Measurements from ENCODE around the gene LRP5.

DNA sequence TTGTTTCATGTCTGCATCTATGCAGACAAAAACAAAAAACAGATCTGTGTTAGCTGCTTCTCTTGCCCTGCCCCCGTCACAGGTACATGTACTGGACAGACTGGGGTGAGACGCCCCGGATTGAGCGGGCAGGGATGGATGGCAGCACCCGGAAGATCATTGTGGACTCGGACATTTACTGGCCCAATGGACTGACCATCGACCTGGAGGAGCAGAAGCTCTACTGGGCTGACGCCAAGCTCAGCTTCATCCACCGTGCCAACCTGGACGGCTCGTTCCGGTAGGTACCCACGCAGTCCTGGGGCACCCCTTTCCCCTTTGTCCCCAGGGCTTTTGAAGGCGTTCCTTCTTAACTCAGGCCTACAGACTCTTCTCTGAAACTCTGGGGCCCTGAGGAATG, 45.2 kb downstream of the LRP5 start:
- TF ChIP-seq, protein P1, sequence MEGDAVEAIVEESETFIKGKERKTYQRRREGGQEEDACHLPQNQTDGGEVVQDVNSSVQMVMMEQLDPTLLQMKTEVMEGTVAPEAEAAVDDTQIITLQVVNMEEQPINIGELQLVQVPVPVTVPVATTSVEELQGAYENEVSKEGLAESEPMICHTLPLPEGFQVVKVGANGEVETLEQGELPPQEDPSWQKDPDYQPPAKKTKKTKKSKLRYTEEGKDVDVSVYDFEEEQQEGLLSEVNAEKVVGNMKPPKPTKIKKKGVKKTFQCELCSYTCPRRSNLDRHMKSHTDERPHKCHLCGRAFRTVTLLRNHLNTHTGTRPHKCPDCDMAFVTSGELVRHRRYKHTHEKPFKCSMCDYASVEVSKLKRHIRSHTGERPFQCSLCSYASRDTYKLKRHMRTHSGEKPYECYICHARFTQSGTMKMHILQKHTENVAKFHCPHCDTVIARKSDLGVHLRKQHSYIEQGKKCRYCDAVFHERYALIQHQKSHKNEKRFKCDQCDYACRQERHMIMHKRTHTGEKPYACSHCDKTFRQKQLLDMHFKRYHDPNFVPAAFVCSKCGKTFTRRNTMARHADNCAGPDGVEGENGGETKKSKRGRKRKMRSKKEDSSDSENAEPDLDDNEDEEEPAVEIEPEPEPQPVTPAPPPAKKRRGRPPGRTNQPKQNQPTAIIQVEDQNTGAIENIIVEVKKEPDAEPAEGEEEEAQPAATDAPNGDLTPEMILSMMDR (IDR thresholded peaks at IDR 0.05), result no peak
- TF ChIP-seq POLR2A (IDR thresholded peaks at IDR 0.05), result no peak

All from testis (tissue), 2 donors.